PC-9 (cell line): ENCODE measurements around the gene DOCK3.

Experiments used
- CTCF ChIP-seq: fragments of 200-600 bp; sonication (generic); conservative IDR thresholded peaks from 2 replicates; pipeline ENCODE4 v1.6.1; 2017; ENCODE audit warnings: mixed run types, antibody characterized with exemption, mild to moderate bottlenecking, moderate library complexity
- EZH2 ChIP-seq: fragments of 200-600 bp; sonication (generic); IDR thresholded peaks from 2 replicates; pipeline ENCODE4 v1.8.0; 2017; ENCODE audit warnings: antibody characterized with exemption, low read depth

- no peak for TF ChIP-seq CTCF
- no peak for TF ChIP-seq EZH2
Observed at GRCh38 chr3:51340013-51340829, 665.5 kb downstream of the DOCK3 start.
